NCI-H1436 (cell line): ENCODE data around the gene TWIST1.

Experiments used
- DNase-seq: peaks from one replicate; lab custom pipeline; 2025; lab: John Stamatoyannopoulos, UW

Gene TWIST1

GRCh38 chr7:19113002-19113350, 4.5 kb downstream of the TWIST1 start:
- no peak for DNase-seq

- no peak for DNase-seq
Measured at GRCh38 chr7:19112274-19113001, 5.0 kb downstream of the TWIST1 start.

- no peak for DNase-seq
Measured at GRCh38 chr7:19111474-19112273, 5.8 kb downstream of the TWIST1 start.

GRCh38 chr7:19110776-19111175, 6.7 kb downstream of the TWIST1 start:
- DNase-seq, result no peak

GRCh38 chr7:19110026-19110730, 7.3 kb downstream of the TWIST1 start:
- no peak for DNase-seq

- DNase-seq, result no peak
Measured at GRCh38 chr7:19109000-19109946, 8.2 kb downstream of the TWIST1 start.

GRCh38 chr7:19107356-19108146, 9.9 kb downstream of the TWIST1 start:
- DNase-seq, result no peak

GRCh38 chr7:19107081-19107355, 10.4 kb downstream of the TWIST1 start:
- no peak for DNase-seq

GRCh38 chr7:19106241-19107080, 11.0 kb downstream of the TWIST1 start:
- no peak for DNase-seq

GRCh38 chr7:19105546-19105945, 11.9 kb downstream of the TWIST1 start:
- DNase-seq, result no peak

GRCh38 chr7:19104811-19105210, 12.6 kb downstream of the TWIST1 start:
- no peak for DNase-seq

- DNase-seq, result no peak
Measured at GRCh38 chr7:19102884-19103283, 14.6 kb downstream of the TWIST1 start.

- DNase-seq, result no peak
Measured at GRCh38 chr7:19101909-19102308, 15.5 kb downstream of the TWIST1 start.

- DNase-seq, result no peak
Measured at GRCh38 chr7:19101472-19101871, 16.0 kb downstream of the TWIST1 start.

GRCh38 chr7:19099924-19100323, 17.5 kb downstream of the TWIST1 start:
- no peak for DNase-seq

GRCh38 chr7:19099194-19099593, 18.2 kb downstream of the TWIST1 start:
- DNase-seq, result no peak

- no peak for DNase-seq
Measured at GRCh38 chr7:19098510-19098909, 18.9 kb downstream of the TWIST1 start.

- DNase-seq, result no peak
Measured at GRCh38 chr7:19097165-19098055, 20.0 kb downstream of the TWIST1 start.

- DNase-seq, result no peak
Measured at GRCh38 chr7:19095353-19095860, 22.0 kb downstream of the TWIST1 start.
